GM19372 (cell line): Measurements from ENCODE around the gene SLC19A3.
A peak's percentile ranks its signal among the peaks of the same experiment; 100 is the strongest.
"Not testable (repeated sequence)": the region's sequence is repeated elsewhere in the genome, so short reads cannot be mapped to it uniquely, and the experiment has no call there.

Source experiments
- ATAC-seq: cut with Tn5 transposase; IDR thresholded peaks from one replicate; pipeline ENCODE4 v1.9.1; 2021; ENCODE audit warnings: mild to moderate bottlenecking, low read depth, moderate library complexity; ENCODE audit not compliant: unreplicated experiment

SLC19A3 gene

DNA sequence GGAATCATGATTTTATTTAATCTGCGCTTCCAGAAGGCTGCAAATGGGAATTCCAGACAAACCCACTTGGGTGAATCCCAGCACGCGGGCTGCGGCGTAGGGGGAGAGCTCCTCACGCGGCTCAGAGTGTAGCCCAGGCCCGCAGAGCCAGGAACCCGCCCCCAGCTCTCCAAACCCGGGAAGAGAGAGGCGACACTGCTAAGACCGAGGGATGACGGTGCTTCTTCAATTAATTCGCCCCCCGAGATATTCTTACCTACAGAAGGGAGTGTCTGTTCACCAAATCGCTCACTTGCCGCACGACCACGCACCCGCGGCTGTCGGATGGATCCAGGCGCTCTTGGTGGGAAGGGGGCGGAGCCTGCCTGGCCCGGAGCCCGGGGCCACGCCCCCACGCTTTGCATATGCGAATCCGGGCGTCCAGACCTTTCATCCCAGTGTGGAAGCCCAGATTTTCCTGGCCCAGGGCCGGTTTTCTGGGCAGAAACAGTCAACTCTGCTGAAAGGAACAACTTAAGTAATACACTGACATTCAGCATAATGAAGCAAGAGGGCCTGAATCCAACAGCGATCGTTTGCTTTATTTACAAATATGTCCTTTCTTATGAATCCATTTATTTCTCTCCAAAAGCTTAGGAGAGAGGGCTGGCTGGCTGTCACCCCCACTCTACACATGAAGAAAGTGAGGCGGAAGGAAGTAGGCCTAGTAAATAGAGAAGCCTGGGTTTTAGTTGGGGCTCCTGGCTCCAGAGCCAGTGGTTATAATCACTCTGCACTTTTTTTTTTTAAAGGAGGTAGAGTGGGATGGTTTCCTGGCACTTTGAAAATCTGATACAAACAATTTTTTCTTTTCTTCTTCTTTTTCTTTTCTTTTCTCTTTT lies at the start of gene SLC19A3:
SLC19A3 (minus strand) TSS at position 342 of the 881 bp plus-strand sequence. CDS start 15,710 bp downstream, outside the sequence.
- ATAC-seq, result no peak

DNA sequence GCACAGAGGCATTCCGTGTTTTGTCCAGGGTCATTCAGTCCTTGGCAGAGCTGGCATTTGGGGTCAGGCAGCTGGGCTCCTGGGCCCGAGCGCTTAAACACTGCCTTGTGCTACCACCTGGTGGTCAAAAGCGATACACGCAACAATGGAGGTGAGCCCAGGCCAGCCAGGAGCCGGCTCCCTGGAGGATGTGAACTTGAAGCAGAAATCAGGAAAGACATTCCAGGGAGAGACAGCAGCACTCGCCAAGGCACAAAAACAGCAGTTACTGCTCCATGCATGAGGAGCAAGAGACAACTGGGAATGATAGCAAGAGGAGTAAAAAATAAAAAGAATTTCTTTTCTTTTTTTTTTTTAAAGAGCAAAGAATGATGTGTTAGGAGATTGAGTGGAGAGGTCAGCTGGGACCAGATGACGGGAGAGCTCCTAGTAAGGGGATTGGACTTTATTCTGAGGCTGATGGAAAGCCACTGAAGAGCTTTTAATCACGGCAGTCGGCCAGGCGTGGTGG lies 48.6 kb upstream of the SLC19A3 start:
- ATAC-seq, result peak; percentile 97

DNA sequence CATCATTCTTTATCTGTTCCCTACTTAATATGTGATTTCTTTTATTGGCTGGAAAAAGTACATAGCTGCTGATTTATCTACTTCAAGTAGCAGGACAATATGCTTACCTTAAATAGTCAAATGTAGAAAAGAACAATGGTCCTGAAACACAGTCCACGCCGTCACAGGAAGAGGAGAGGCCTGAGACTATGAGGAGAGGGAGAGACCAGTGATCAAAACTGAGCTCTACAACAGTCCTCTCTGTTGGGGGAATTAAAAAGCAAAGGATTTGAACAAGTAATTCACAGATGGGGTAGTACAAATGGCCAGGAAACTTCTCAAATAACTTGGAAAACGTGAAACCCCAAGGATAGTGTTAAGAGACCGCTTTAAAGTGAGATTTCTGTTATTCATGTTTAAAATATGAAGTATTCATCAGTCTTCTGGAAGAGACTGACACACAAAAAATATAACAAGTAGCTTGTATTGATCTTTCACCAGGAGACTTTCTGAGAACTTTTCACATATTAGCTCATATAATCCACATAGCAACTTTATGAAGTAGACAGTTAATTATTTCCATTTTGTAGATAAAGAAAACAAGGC lies 48.1 kb upstream of the SLC19A3 start:
- ATAC-seq, result peak; percentile 28

DNA sequence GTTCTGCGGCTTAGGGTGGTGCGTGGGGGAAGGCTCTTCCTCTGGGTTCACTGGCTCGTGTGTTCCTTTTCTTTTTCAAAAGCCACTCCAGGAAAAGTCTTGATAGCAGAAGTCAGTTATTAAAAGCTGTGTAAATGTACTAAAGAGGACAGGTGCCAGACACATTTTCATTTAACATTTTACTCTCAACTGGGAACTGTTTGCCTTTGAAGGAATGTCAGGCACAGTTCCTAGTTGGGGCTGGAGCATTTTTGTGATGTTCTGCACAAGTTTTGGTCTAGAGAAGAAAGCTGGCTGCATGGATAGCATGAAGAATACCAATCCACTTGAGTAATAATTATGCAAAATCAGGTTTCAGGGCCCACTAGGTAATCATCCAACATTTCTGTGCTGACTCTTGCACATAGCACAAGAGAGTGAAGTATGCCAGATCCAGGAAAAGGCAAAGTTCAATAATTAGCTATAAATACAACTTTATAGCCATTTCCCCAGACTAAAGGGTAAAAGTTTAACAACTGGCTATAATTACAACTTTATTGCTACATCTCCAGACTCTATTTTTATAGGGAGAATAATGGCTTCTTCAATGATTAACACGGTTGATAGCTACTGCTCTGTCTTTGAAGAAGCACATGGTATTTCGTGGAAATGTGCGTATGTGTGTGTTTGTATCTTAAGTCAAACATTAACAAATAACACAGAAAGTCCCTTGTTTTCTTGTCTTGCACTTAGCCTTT lies 44.1 kb upstream of the SLC19A3 start:
- no peak for ATAC-seq

DNA sequence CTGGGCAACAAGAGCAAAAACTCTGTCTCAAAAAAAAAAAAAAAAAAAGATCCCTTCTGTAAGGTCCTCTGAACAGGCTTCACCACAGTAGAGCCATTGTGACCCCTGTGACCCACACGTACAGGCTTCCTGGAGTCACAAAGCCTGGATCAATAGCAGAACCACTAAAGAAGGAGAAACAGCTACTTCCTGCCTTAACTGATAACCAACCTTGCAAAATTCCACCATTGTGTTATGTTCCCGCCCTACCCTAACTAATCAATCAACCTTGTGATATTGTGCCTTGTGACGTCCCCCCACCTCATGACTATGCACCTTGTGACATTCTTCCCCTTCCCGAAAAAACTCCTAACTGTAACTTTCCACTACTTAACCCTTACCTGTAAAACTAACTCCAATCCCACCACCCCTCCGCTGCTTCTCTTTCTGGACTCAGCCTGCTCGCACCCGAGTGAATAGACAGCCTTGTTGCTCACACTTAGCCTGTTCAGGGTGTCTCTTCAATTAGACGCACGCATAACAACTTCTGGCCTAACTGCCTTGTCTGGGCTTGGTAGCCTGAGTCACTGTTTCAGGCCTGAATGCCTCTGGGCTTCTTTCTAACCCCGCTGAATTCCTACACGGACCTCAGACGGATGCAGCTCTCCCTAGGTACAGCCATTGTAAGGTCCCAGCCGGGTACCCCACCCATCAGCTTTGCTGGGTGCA lies 41.7 kb upstream of the SLC19A3 start:
- ATAC-seq, result no peak

DNA sequence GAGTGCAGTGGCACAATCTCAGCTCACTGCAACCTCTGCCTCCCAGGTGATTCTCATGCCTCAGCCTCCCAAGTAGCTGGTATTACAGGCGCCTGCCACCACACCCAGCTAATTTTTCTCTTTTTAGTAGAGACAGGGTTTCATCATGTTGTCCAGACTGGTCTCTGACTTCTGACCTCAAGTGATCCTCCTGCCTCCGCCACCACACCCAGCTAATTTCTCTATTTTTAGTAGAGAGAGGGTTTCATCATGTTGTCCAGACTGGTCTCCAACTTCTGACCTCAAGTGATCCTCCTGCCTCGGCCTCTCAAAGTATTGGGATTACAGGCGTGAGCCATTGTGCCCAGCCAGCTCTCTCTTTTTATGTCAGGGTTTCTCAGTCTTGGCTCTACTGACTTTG lies 38.4 kb upstream of the SLC19A3 start:
- not testable (repeated sequence) for ATAC-seq

- ATAC-seq, result no peak
These were observed 30.3 kb upstream of the SLC19A3 start for GRCh38 chr2:227748079-227748478.

GRCh38 chr2:227745594-227745993 lies 27.8 kb upstream of the SLC19A3 start, which contains the start of gene SCYGR8:
TSS of gene SCYGR8 (plus strand) at chr2:227745894. CDS start at chr2:227745894, 0 bp downstream.
- ATAC-seq, result no peak

DNA sequence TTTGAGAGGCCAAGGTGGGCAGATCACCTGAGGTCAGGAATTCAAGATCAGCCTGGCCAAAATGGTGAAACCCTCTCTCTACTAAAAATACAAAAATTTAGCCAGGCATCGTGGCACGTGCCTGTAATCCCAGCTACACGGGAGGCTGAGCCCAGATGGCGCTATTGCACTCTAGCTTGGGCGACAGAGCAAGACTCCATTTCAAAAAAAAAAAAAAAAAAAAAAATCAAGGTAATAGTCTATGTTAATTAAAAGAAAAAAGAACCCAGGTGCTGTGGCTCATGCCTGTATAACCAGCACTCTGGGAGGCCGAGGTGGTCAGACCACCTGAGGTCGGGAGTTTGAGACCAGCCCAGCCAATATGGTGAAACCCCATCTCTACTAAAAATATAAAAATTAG lies 22.9 kb upstream of the SLC19A3 start:
- not testable (repeated sequence) for ATAC-seq

- ATAC-seq, result no peak
These were observed 21.5 kb upstream of the SLC19A3 start for GRCh38 chr2:227739351-227739750.

GRCh38 chr2:227728035-227728434 lies 10.2 kb upstream of the SLC19A3 start, which contains the start of gene SCYGR7:
TSS of gene SCYGR7 (plus strand) at chr2:227728335. CDS start at chr2:227728335, 0 bp downstream.
- no peak for ATAC-seq

DNA sequence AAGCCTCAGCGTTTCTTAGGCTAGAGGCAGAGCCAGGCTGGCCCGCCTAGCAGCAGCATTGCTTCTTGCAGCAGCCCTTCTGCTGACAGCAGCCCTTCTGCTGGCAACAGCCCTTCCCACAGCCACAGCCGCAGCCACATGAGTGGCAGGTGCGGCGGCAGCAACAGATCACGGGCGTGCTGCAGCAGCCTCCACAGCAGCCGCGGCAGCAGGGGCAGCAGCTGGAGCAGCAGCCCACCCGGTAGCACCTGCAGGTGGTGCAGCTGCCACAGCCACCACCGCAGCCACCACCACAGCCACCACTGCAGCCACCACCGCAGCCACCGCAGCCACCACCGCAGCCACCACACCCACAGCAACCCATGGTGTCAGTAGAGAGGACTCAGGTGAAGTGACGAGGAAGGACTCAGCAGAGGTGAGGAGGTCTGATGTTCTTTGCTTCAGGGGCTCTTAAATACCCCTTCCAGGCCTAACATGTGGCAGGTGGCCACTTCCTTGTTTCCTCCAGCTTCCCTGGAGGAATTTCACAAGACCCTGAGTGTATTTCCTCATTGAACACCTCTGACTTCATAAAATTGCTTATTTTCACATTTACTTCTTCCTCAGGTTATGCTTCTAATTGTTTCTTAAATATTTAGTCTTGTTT lies 6.7 kb upstream of the SLC19A3 start, which contains the start of gene SCYGR6:
SCYGR6 (minus strand) TSS at position 364 of the 646 bp plus-strand sequence; CDS start at position 364, 0 bp downstream.
- ATAC-seq, result no peak

- not testable (repeated sequence) for ATAC-seq
These were observed 5.0 kb upstream of the SLC19A3 start for GRCh38 chr2:227722821-227723220.

GRCh38 chr2:227720680-227721079 lies 2.9 kb upstream of the SLC19A3 start:
- no peak for ATAC-seq

DNA sequence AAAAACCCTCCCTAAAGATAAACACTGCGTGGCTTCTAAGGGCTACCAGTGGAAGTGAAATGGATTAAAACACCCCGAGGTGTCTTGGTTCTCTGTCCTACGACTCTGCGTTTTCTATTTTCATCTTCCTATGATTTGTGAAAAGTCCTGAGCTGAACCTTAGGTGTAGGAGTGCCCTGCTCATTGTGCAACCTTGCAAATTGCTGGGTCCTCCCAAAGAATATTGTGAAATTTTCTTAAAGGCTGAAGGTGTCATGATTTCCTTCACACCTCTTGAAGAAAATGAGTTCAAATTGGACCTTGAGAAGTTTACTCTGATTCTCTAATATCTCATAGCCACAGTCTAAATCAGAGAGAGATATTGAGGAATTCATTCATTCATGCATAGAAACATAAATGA lies 1.8 kb upstream of the SLC19A3 start:
- no peak for ATAC-seq

DNA sequence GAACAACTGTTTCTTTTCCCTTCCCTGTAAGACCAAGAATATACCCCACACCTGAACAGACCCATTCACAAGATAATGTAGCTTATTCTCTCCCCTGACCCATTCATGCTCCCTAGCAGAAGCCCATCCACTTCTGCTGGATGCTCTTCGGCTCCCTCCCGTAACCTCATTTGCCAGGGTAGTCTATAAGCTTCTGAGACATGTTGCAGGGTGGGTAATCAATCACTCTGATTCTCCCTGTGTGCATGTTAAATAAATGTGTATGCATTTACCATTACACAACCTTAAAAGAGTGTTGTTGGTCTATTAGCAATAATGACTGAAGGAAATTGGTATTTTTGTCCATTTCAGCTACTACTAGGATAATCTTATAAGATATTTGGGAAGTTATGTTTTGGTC lies 1.3 kb downstream of the SLC19A3 start:
- ATAC-seq, result no peak

DNA sequence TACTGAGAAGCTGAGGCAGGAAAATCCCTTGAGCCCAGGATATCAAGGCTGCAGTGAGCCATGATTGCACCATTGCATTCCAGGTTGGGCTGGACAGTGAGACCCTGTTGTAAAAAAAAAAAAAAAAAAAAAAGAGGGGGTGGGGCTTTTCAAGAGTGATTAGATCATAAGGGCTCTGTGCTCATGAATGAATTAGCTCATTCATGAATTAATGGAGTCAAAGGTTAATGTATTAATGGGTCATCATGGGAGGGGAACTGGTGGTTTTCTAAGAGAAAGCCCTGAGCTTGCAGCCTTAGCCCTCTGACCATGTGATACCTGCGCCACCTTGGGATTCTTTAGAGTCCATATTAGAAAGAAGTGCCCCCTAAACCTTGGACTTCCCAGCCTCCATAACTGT lies 4.5 kb downstream of the SLC19A3 start:
- no peak for ATAC-seq

- ATAC-seq, result no peak
These were observed 6.8 kb downstream of the SLC19A3 start for GRCh38 chr2:227710986-227711385.

DNA sequence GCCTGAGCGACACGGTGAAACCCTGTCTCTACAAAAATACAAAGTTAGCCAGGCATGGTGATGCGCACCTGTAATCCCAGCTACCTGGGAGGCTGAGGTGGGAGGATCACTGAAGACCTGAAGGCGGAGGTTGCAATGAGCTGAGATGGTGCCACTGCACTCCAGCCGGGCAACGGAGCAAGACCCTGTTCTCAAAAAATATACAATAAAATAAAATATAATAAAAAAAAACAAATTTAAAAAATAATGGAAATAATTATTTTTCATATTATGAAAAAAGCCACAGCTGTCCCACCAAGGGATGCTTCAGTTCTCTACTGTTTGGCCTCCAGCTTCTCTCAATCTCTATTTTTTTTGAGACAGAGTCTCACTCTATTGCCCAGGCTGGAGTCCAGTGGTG lies 10.4 kb downstream of the SLC19A3 start:
- no peak for ATAC-seq

DNA sequence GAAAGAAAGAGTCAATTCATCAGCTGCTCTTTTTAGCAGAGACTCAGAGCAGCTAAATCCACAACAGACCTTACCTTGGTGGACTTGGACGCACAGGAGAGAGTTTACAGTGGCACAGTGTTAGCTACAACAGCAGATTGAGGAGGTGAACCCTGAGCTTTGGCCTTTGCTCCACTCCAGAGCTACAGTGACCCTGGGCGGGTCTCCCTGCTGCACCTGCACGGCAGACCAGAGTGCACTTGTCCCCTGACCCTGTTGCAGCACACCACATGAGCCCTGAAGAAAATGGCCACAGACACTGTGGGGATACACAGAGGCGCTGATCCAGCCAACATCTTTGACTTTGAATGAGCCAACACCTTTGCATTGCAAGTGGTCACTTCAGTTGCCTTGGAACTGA lies 11.0 kb downstream of the SLC19A3 start:
- no peak for ATAC-seq
